NOMO-1 (cell line): ENCODE measurements around the gene PPP1R16B.
A peak's percentile ranks its signal among the peaks of the same experiment; 100 is the strongest.

Source experiments
- DNase-seq, 2 experiments: peaks; one replicate each; lab custom pipeline; 2025; ENCODE audit not compliant: unreplicated experiment in 2 of 2; lab: John Stamatoyannopoulos, UW

The PPP1R16B gene

GRCh38 chr20:38874460-38875174 is 69.1 kb downstream of the PPP1R16B start:
- no peak for DNase-seq

- peak; percentile 18 to 22 for DNase-seq
Observed at GRCh38 chr20:38875175-38875993, 69.9 kb downstream of the PPP1R16B start.

- no peak for DNase-seq
Observed at GRCh38 chr20:38877483-38877882, 72.0 kb downstream of the PPP1R16B start.

GRCh38 chr20:38878866-38879265 is 73.4 kb downstream of the PPP1R16B start:
- DNase-seq = peak in 1 of 2 experiments; percentile 19

- no peak for DNase-seq
Observed at GRCh38 chr20:38880952-38881735, 75.6 kb downstream of the PPP1R16B start.

GRCh38 chr20:38881806-38882440 is 76.4 kb downstream of the PPP1R16B start:
- no peak for DNase-seq

- DNase-seq = no peak
Observed at GRCh38 chr20:38882600-38882999, 77.1 kb downstream of the PPP1R16B start.

GRCh38 chr20:38883081-38883980 is 77.8 kb downstream of the PPP1R16B start:
- DNase-seq = no peak

GRCh38 chr20:38883981-38884733 is 78.7 kb downstream of the PPP1R16B start:
- DNase-seq = peak; percentile 53 to 75

- DNase-seq = no peak
Observed at GRCh38 chr20:38885357-38885756, 79.9 kb downstream of the PPP1R16B start.

- no peak for DNase-seq
Observed at GRCh38 chr20:38888059-38888831, 82.7 kb downstream of the PPP1R16B start.

GRCh38 chr20:38889050-38889449 is 83.6 kb downstream of the PPP1R16B start:
- DNase-seq = no peak

GRCh38 chr20:38889792-38890496 is 84.4 kb downstream of the PPP1R16B start:
- DNase-seq = no peak

GRCh38 chr20:38890497-38890818 is 85.0 kb downstream of the PPP1R16B start:
- DNase-seq = no peak

- DNase-seq = peak; percentile 44 to 77
Observed at GRCh38 chr20:38892091-38892981, 86.8 kb downstream of the PPP1R16B start.

GRCh38 chr20:38893056-38893564 is 87.6 kb downstream of the PPP1R16B start:
- no peak for DNase-seq
